Stimulated activated CD4-positive, alpha-beta T cell treated with anti-CD3 and anti-CD28 coated beads, Interleukin-4, amount 100 ng/mL, for 1 hour (primary cell): ENCODE results near the gene BORCS5.
A peak's percentile ranks its signal among the peaks of the same experiment; 100 is the strongest.
"Not testable (repeated sequence)": the region's sequence is repeated elsewhere in the genome, so short reads cannot be mapped to it uniquely, and the experiment has no call there.

Source experiments
- DNase-seq: peaks from one replicate; pipeline ENCODE4 v3.0.0-alpha.2; 2020

The BORCS5 gene

DNA sequence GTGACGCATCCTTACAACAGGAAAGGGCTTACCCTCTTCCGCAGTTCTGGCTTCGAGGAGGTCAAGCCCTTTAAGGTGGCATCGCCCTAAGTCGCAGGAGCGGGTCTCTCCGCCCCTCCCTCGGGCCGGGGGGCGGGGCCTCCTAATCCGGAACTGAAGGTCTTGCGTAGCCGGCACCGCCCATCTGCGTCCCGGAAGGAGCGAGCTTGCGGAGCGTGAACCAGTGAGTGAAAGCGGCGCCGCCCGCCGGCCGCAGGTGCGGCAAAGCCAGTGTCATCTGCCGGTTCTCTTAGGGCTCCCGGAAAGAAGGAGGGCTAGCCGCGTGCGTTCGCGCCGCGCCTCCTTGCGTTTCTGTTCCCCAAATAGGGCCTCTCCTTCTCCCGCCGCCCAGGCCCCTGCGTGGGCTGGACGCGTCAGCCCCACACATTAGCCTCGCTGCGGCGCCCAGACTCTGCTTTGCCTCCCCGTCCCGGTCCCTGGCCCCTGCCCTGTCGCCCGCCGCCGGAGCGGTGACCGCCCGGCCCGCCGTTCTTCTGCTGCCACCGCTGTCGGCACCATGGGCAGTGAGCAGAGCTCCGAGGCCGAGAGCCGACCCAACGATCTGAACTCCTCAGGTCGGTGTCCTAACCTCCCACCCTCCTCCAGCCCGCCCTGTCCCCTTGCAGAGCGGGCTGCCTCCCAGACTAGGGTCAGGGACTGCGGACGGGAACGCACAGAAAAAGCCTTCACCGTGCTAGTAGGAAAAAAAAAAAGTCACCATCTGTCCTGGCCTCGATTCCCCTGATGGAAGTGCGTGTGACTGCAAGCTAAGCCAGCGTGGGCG lies at the start of gene BORCS5:
TSS of gene BORCS5 (plus strand) at position 183 of the 823 bp plus-strand sequence. CDS start at position 557, 374 bp downstream.
- peak; percentile 98 for DNase-seq

DNA sequence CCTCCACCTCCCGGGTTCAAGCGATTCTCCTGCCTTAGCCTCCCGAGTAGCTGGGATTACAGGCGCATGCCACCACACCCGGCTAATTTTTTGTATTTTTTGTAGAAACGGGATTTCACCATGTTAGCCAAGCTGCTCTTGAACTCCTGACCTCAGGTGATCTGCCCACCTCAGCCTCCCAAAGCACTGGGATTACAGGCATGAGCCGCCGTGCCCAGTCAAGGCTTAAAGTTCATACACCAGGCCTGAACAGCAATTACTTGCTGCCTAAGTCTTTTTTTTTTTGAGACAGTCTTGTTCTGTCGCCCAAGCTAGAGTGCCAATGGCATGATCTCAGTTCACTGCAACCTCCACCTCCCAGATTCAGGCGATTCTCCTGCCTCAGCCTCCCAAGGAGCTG lies 46.2 kb upstream of the BORCS5 start:
- not testable (repeated sequence) for DNase-seq

DNA sequence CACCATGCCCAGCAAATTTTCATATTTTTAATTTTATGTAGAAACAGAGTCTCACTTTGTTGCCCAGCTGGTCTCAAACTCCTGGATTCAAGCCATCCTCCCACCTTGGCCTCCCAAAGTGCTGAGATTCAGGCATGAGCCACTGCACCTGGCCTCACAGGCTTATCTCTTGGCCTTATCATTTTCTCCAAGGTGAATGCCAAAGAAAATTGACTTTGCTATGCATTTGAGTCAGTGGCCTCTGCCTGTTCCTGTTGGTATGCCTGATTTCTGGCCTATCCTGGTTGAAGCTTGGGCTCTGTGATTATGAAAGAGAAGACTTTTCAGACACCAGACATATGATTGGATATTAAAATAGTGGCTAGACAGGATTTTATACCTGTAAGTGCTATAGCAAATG lies 41.0 kb upstream of the BORCS5 start:
- DNase-seq = no peak

DNA sequence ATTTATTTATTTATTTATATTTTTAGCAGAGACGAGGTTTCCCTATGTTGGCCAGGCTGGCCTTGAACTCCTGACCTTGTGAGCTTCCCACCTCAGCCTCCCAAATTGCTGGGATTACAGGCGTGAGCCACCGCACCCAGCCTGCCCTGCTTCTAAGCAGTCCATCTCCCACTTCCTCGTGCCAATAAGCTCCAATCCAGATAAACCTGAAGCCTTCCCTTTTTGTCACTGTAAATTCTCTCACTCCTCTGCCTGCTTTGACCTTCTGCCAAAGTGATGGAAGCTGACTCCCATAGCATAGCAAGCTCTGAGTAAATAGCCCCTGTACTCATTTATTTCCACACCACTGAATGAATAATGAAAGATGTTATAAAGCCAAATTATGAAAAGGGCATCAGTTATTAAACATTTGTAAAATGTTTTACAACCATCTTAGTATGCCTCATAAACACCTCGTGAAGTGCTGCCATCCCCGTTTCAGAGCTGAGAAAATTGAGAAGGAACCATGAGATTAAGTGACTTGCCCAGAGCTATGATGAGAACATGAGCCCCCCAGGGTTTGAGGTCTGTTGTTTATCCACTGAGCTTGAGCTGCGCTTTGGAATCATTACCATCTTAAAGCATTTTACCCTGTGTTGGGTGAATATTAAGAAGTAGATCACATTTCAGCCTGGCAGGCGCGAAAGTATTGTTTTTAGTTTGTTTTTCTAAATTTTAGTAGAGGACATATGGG lies 37.3 kb upstream of the BORCS5 start:
- no peak for DNase-seq

DNA sequence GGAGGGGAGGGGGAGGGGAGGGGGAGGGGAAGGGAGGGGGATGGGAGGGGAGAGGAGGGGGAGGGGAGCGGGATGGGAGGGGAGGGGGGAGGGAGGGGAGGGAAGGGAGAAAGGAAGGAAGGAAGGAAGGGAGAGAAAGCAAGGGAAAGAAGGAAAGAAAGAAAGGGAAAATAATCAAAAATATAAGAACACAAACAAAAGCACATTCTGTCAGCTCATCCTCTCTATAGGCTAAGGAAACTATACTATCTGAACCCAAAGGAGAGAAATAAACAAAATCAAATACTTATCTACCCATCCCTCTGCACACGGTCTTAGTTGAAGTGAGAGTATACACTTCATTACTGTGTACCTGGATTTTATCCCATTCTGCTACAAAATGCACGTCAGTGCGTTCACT lies 33.8 kb upstream of the BORCS5 start:
- no peak for DNase-seq

DNA sequence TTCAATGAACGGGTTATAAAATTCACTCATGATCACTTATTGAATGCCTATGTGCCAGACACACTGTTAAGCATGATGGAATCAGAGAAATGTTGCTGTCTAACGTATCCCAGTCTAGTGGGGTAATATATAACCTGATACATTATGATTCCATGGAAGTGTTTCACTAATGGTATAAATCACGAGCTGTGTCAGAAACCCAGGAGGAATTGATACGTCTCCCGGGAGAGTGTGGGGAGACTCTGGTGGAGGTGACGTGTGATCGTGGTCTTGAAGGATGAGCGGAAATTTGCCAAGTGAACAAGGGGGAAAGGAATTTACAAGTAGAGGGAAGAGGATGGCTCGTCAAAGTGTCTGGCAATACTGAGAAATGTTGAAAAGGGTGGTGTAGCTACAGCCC lies 33.3 kb upstream of the BORCS5 start:
- no peak for DNase-seq

DNA sequence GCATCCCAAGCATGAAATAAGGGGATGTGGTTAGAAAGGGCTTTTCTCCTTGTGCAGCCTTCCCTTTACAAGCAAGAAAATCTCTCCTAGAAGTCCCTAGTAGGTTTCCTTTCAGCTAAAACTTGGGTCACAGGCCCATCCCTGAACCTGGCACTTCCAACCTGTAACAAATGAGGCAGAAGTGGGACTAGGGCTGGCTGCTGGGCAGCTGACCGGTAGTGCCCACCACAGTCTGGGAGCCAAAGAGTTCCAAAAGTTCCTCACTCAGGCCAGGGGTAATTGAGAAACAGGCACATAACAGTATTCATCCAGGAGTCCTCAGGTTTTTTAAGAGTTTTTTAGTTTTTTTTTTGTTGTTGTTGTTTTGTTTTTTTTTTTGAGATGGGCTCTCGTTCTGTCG lies 30.6 kb upstream of the BORCS5 start:
- DNase-seq = no peak

DNA sequence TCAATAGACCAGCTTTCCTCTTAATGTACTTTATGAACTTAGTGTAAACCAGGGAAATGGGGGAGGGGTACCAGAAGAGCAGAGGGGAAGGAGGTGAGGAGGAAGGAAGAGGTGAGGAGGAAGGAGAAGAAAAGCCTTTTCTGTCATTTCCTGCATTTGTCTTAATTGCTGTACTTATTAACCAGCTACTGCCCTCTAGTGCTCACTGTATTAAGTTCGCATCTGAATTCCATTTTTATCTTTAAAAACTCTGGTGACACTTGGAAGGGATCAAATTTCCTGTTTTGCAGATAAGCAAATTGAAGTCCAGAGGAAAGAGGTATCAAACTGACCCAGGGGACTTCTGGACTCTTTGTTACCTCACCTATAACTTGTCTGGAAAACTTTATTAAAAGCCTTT lies 29.1 kb upstream of the BORCS5 start:
- DNase-seq = no peak

DNA sequence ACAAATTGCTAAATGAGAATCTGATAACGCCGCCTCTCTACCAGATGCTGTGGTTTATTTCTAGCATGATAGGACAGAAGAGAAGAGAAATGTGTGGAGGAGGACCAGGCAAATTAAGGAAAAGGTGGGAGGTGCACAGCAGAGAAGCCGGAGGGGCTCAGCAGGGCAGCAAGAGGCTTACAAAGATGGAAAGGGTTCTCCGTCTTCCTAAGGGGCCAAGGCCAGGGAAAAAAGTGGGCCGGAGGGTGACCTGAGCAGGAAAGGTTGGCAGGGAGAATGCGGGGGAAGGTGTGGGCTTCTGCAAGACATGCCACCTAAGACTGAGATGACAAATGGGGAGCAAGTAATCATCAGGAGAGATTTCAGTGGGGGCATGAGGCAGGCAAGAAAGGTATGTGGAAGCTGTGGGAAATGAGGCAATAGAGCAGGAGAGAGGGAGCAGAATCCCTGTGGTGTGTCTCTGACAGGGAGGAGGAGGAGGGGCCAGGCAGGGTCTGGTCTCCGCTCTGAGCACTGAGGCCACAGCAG lies 25.6 kb upstream of the BORCS5 start:
- DNase-seq = no peak

DNA sequence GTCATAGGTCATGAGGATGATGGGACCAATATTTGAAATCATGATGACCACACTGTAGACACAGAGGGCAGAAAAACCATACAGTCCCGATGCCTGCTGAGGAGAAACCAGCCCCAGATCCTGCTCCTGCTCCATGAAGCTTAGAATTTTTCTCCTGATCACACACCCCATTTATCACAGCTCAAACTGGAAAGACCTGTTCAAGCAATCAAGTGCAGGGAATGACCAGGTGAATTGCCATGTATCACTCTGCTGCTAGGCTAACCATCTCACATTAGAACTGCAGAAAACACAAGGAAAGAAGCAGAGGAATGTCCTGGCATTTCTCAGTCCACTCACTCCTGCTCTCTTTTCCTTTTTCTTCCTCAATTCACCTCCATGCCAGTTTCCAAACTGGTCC lies 25.0 kb upstream of the BORCS5 start:
- no peak for DNase-seq

DNA sequence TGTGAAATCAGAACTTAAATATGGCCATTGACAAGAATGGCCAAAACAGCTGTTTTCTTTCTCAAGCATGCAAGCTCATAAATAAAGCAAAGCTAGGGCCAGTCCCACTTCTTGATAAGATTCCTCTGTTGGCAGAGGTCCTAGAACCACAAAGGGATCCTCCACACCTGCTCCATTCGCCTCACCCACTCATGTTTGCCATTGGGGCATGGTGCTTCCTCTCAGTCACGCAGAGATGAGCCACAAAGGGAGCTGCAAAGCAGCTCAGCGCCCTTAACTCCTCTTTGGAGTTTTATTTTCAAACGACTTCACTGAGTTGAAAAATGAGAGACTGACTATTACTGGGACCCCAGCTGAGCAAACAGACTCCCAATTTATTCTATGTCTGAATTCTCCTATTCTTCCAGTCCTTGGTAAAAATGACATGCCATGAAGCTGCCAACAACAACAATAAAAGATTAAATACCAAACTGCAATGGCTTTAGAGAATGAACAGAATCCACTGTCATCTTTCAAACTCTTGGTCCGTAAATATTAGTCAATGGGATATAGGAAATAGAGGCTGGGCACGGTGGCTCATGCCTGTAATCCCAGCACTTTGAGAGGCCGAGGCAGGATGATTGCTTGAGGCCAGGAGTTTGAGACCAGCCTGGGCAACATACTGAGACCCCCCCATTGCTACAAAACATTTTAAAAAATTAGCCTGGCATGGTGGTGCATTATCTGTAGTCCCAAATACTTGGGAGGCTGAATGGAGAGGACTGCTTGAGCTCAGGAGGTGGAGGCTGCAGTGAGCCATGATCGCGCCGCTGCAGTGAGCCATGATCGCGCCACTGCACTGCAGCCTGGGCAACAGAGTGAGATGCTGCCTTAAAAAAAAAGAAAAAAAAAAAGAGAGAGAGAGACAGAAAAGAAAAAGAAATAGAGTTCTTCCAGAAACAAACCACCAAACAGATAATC lies 23.2 kb upstream of the BORCS5 start:
- no peak for DNase-seq

DNA sequence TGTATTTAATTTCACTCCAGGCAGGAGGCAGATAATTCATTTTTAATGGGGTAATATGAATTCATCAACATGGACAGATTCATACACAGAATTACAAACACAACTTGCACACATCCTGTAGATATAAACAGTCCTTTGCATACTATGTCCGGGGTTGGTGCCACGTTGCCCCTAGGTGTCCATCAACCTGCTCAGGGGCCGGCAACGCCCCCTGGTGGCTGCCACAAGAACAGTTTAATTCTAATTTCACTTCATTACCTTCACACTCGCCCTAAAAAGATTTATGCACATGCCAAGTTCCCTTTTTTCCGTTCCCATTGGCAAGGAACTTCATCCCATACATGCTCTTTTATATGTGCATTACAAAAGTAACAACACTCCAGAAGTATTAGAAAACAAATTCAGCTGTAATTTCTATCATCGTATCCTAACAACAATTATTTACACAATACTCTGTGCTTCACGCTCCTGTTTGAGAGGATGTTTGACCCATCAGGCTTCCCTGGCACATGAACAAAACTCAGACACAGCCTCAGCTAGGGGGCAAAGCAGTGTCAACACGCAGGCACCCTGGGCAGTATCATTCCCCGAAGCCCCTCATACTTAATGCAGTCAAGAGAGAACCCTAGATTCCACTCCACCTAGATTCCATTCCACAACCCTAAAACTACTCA lies 22.4 kb upstream of the BORCS5 start:
- peak; percentile 60 for DNase-seq

DNA sequence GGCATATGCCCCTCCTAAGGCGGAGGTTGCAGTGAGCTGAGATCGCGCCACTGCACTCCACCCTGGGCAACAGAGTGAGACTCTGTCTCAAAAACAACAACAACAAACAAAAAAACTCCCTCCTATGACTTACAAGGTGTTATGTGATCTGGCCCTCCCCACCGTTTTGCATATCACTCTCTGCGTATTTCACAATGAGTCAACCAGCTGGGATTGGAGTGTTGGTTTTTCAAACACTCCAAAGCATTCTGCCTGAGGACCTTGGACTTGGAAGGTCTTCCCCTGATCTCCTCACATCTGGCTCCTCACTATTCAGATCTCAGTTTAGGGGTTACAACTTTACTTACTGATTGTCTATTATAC lies 20.8 kb upstream of the BORCS5 start:
- DNase-seq = no peak

DNA sequence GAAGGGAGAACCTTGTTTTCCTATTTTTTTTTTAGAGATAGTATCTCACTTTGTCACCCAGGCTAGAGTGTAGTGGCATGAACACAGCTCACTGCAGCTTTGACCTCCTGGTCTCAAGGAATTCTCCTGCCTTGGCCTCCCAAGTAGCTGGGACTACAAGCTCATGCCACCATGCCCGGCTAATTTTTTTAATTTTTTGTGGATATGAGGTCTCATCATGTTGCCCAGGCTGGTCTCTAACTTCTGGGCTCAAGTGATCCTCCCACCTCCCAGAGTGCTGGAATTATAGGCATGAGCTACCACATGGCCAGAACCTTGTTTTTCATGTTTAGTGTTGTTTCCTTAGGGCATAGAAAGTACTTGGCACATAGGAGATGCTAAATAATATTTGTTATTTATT lies 20.4 kb upstream of the BORCS5 start:
- no peak for DNase-seq

DNA sequence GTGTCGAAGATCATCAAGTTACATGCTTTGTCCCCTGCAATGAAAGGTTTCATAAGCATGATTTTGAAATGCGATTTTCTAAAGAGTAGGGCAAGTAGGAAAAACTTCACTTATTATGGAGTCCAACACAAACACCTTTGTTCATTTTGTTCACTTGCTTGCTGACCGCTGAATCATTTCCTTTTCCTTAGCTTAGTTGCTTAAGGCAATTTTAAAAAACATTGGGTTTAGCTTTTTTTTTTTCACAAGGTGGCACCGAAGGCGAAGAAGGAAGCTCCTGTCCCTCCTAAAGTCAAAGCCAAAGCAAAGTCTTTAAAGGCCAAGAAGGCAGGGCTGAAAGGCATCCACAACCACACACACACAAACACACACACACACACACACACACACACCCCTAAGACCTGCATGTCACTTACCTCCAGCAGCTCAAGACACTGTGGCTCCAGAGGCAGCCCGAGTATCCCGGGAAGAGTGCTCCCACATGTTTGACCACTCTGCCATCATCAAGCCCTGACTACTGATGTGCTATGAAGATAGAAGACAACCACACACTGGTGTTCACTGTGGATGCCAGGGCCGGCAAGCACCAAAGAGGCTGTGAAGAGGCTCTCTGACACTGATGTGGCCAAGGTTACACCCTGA lies 18.2 kb upstream of the BORCS5 start:
- no peak for DNase-seq

DNA sequence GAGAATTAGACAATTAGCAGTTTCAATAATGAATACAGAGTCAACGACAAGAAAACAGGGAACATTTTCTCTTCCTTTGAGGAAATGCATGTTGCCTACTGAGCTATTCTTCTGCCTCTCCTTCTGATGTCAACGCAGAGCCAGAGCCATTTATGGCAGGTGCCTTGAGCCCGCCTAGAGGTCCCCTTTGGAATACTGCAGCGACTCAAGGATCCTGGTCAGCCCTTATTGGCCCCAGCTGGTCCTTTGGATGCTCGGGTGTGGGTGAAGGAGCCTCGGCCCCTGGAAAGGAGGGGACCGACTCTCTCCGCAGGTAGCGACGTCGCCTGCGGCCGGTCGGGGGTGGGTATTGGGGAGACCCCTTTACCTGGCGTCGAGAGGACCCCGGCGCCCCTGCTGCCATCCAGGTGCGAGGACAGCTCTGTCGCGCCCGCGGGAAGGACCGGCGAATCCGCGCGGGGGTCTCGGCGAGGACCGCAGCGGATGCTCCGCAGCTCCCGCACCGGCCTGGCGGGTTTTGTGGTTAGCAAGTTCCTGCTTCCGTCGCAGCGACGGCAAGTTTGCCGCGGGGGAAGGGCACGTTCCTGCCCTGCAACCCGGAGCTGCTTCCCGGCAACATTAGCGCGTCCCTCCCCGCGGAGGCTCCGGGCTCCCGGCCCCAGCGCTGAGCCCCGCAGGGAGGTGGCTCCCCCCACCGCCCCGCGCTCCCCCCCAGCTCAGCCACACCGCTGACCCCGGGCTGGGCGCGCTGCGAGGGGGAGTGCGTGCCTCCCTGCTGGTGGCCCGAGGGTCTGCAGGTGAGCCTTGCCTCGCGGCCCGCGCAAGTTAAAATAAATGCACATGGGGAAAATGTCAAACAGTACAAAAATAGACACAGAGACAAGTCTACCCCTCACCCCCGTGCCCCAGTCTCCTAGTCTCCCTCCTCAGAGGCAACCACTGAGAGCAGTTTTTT lies 6.9 kb upstream of the BORCS5 start, which contains the start of gene MANSC1:
TSS of gene MANSC1 (minus strand) at position 532 of the 955 bp plus-strand sequence. CDS start 6,928 bp downstream, outside the sequence.
- peak; percentile 53 for DNase-seq

DNA sequence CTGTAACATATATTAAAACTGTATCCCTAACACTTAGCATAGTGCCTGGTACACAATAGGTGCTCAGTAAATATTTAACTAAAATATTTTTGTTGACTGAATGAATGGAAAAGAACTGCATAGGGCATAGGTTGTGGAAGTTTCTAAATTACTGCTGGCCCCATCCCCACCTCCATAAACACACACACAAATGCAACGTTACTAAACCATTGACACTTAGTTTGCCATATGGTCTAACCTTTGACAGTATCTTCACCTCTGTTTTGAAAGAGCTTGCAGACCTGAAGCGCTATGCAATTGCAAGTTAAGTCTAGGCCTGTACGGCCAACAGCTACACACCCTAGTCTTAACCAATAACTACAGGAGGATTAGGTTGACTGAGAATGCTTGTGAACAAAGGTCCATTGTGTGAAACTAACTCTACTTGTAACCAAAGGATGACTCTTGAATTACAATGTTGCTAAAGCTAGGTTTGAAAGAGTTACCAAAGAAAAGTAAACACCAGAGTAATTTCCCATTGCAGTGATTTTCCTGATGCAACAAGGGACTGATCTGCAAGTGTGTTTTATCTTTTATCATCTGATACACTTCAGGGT lies 5.9 kb upstream of the BORCS5 start:
- DNase-seq = no peak

DNA sequence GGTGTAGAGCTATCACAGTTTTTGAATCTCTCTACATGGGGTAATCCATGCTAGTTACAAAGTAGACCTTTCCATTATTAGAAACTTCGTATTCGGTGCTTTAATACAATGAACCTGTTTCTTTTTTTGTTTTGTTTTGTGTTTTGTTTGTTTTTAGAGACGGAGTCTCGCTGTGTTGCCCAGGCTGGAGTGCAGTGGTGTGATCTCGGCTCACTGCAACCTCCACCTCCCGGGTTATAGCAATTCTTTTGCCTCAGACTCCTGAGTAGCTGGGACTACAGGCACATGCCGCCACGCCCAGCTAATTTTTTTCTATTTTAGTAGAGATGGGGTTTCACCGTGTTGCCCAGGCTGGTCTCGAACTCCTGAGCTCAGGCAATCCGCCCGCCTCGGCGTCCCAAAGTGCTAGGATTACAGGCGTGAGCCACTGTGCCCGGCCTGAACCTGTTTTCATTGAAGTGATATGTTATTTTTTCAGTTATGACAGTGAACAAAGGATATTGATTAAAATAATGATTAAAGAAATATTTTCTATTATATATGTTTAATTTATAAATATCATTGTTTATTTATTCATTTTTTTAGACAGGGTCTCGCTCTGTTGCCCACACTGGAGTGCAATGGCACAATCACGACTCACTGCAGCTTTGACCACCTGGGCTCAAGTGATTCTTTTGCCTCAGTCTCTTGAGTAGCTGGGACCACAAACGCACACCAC lies 5.3 kb upstream of the BORCS5 start:
- not testable (repeated sequence) for DNase-seq

DNA sequence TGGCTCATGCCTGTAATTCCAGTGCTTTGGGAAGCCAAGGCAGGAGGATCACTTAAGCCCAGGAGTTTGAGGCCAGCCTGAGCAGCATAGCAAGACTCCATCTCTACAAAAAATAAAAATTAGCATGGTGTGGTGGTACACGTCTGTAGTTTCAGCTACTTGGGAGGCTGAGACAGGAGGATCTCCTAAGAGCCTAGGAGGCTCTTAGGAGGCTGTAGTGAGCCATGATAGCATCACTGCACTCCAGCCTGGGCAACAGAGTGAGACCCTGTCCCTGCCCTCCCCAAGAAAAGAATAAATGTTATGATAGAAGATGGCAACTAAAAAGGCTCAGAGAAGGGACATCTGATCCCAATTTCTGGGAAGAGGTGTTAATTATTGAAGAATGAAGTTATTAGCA lies 3.6 kb upstream of the BORCS5 start:
- DNase-seq = no peak
